ENCODE data around the gene TUSC1. TPM values are rescaled to one million over a fixed set of nuclear protein-coding genes. Genes with fewer than 3 reads are reported as not detected.
"Not testable (repeated sequence)": the region's sequence is repeated elsewhere in the genome, so short reads cannot be mapped to it uniquely, and the experiment has no call there.

TUSC1 gene
- total RNA-seq = not detected

GRCh38 chr9:25678147-25678666 is at the start of gene TUSC1:
TSS of gene TUSC1 (minus strand) at chr9:25678444. CDS start at chr9:25678312, 132 bp downstream.
- Mint-ChIP-seq H3K36me3 (peaks cover 4% of the 10 kb centered on the region), H3K27me3 (peaks cover 17% of the 10 kb centered on the region), H3K4me3 (no peak within 1 kb of the TSS), H3K4me1 (ENCODE audit: low read depth) (no peaks in the 10 kb centered on the region), H3K9me3 (peaks cover 3% of the 10 kb centered on the region), H3K27ac (no peak within 1 kb of the TSS)
- intact Hi-C loops (cut with micrococcal nuclease) = no loop called here
- no peak for DNase-seq
- CTCF ChIA-PET = no interaction called here
- POLR2A ChIA-PET = no interaction called here

GRCh38 chr9:25726871-25727410 is 48.7 kb upstream of the TUSC1 start:
- CTCF ChIA-PET = no interaction called here
- no peaks in the 10 kb centered on the region for H3K4me1 Mint-ChIP-seq (ENCODE audit: low read depth)
- POLR2A ChIA-PET = no interaction called here
- intact Hi-C loops (cut with micrococcal nuclease) = no loop called here
- DNase-seq = no peak
- no peaks in the 10 kb centered on the region for H3K27me3 Mint-ChIP-seq
- no peak overlapping the region for H3K4me3 Mint-ChIP-seq
- no peak overlapping the region for H3K27ac Mint-ChIP-seq
- peaks cover 11% of the 10 kb centered on the region for H3K9me3 Mint-ChIP-seq
- no peaks in the 10 kb centered on the region for H3K36me3 Mint-ChIP-seq

GRCh38 chr9:25724424-25724823 is 46.2 kb upstream of the TUSC1 start:
- Mint-ChIP-seq H3K27ac (no peak overlapping the region), H3K27me3 (no peaks in the 10 kb centered on the region), H3K9me3 (peaks cover 4% of the 10 kb centered on the region), H3K4me3 (no peak overlapping the region), H3K36me3 (no peaks in the 10 kb centered on the region), H3K4me1 (ENCODE audit: low read depth) (no peaks in the 10 kb centered on the region)
- CTCF ChIA-PET = no interaction called here
- intact Hi-C loops (cut with micrococcal nuclease) = no loop called here
- no peak for DNase-seq
- POLR2A ChIA-PET = no interaction called here

GRCh38 chr9:25716220-25716872 is 38.1 kb upstream of the TUSC1 start:
- no peak for DNase-seq
- CTCF ChIA-PET = no interaction called here

GRCh38 chr9:25709941-25710340 is 31.7 kb upstream of the TUSC1 start:
- ChIA-PET CTCF (no interaction called here), POLR2A (no interaction called here)
- no peak overlapping the region for H3K27ac Mint-ChIP-seq
- no peak for DNase-seq
- intact Hi-C loops (cut with micrococcal nuclease) = loop anchor here (10.0 kb wide), 1 partner anchor 65 kb away; no protein-coding TSS in a partner anchor
- H3K36me3 Mint-ChIP-seq = no peaks in the 10 kb centered on the region
- H3K9me3 Mint-ChIP-seq = peaks cover 4% of the 10 kb centered on the region
- no peaks in the 10 kb centered on the region for H3K27me3 Mint-ChIP-seq
- no peak overlapping the region for H3K4me3 Mint-ChIP-seq
- H3K4me1 Mint-ChIP-seq (ENCODE audit: low read depth) = no peaks in the 10 kb centered on the region

More at GRCh38 chr9:25716220-25716872, 38.1 kb upstream of the TUSC1 start:
- H3K36me3 Mint-ChIP-seq = no peaks in the 10 kb centered on the region
- no peak overlapping the region for H3K27ac Mint-ChIP-seq
- H3K9me3 Mint-ChIP-seq = peaks cover 12% of the 10 kb centered on the region
- H3K4me1 Mint-ChIP-seq (ENCODE audit: low read depth) = no peaks in the 10 kb centered on the region
- POLR2A ChIA-PET = no interaction called here
- H3K27me3 Mint-ChIP-seq = no peaks in the 10 kb centered on the region
- intact Hi-C loops (cut with micrococcal nuclease) = no loop called here
- H3K4me3 Mint-ChIP-seq = no peak overlapping the region

- Mint-ChIP-seq H3K27me3 (no peaks in the 10 kb centered on the region), H3K36me3 (no peaks in the 10 kb centered on the region), H3K9me3 (peaks cover 2% of the 10 kb centered on the region), H3K4me3 (no peak overlapping the region), H3K4me1 (ENCODE audit: low read depth) (no peaks in the 10 kb centered on the region), H3K27ac (no peak overlapping the region)
- POLR2A ChIA-PET = no interaction called here
- no peak for DNase-seq
- intact Hi-C loops (cut with micrococcal nuclease) = loop anchor here (10.0 kb wide), 1 partner anchor 60 kb away; no protein-coding TSS in a partner anchor
- CTCF ChIA-PET = no interaction called here
Observed at GRCh38 chr9:25704800-25705199, 26.6 kb upstream of the TUSC1 start.

- Mint-ChIP-seq H3K36me3 (no peaks in the 10 kb centered on the region), H3K27ac (no peak overlapping the region), H3K4me1 (ENCODE audit: low read depth) (no peaks in the 10 kb centered on the region), H3K9me3 (peaks cover 2% of the 10 kb centered on the region), H3K27me3 (no peaks in the 10 kb centered on the region), H3K4me3 (no peak overlapping the region)
- DNase-seq = no peak
- ChIA-PET POLR2A (no interaction called here), CTCF (no interaction called here)
- intact Hi-C loops (cut with micrococcal nuclease) = loop anchor here (10.0 kb wide), 1 partner anchor 59 kb away; no protein-coding TSS in a partner anchor
Observed at GRCh38 chr9:25703701-25704357, 25.6 kb upstream of the TUSC1 start.

- CTCF ChIA-PET = no interaction called here
- Mint-ChIP-seq H3K4me1 (ENCODE audit: low read depth) (no peaks in the 10 kb centered on the region), H3K27ac (no peak overlapping the region), H3K9me3 (peaks cover 2% of the 10 kb centered on the region), H3K27me3 (no peaks in the 10 kb centered on the region), H3K4me3 (no peak overlapping the region), H3K36me3 (no peaks in the 10 kb centered on the region)
- no peak for DNase-seq
- intact Hi-C loops (cut with micrococcal nuclease) = loop anchor here (10.0 kb wide), 1 partner anchor 58 kb away; no protein-coding TSS in a partner anchor
- POLR2A ChIA-PET = no interaction called here
Observed at GRCh38 chr9:25702536-25702935, 24.3 kb upstream of the TUSC1 start.

- CTCF ChIA-PET; POLR2A ChIA-PET; H3K27ac Mint-ChIP-seq; H3K36me3 Mint-ChIP-seq; H3K4me3 Mint-ChIP-seq; H3K4me1 Mint-ChIP-seq (ENCODE audit: low read depth); DNase-seq; H3K9me3 Mint-ChIP-seq; H3K27me3 Mint-ChIP-seq: not testable (repeated sequence)
- intact Hi-C loops (cut with micrococcal nuclease) = loop anchor here (10.0 kb wide), 1 partner anchor 56 kb away; no protein-coding TSS in a partner anchor
Observed at GRCh38 chr9:25700899-25701298, 22.7 kb upstream of the TUSC1 start.

- POLR2A ChIA-PET = no interaction called here
- intact Hi-C loops (cut with micrococcal nuclease) = loop anchor here (10.0 kb wide), 1 partner anchor 56 kb away; no protein-coding TSS in a partner anchor
- no peak overlapping the region for H3K4me3 Mint-ChIP-seq
- no peak overlapping the region for H3K27ac Mint-ChIP-seq
- H3K36me3 Mint-ChIP-seq = no peaks in the 10 kb centered on the region
- no peaks in the 10 kb centered on the region for H3K27me3 Mint-ChIP-seq
- H3K4me1 Mint-ChIP-seq (ENCODE audit: low read depth) = no peaks in the 10 kb centered on the region
- peaks cover 3% of the 10 kb centered on the region for H3K9me3 Mint-ChIP-seq
- no peak for DNase-seq
- CTCF ChIA-PET = no interaction called here
Observed at GRCh38 chr9:25700430-25700829, 22.2 kb upstream of the TUSC1 start.

- intact Hi-C loops (cut with micrococcal nuclease) = no loop called here
- CTCF ChIA-PET = no interaction called here
- Mint-ChIP-seq H3K27me3 (no peaks in the 10 kb centered on the region), H3K27ac (no peak overlapping the region), H3K4me1 (ENCODE audit: low read depth) (no peaks in the 10 kb centered on the region), H3K9me3 (peaks cover 16% of the 10 kb centered on the region), H3K36me3 (no peaks in the 10 kb centered on the region), H3K4me3 (no peak overlapping the region)
- POLR2A ChIA-PET = no interaction called here
- no peak for DNase-seq
Observed at GRCh38 chr9:25691786-25692185, 13.5 kb upstream of the TUSC1 start.

- Mint-ChIP-seq H3K27ac (no peak overlapping the region), H3K4me1 (ENCODE audit: low read depth) (no peaks in the 10 kb centered on the region), H3K4me3 (no peak overlapping the region), H3K36me3 (no peaks in the 10 kb centered on the region), H3K9me3 (peaks cover 6% of the 10 kb centered on the region), H3K27me3 (no peaks in the 10 kb centered on the region)
- intact Hi-C loops (cut with micrococcal nuclease) = no loop called here
- no peak for DNase-seq
- CTCF ChIA-PET = no interaction called here
- POLR2A ChIA-PET = no interaction called here
Observed at GRCh38 chr9:25684321-25684720, 6.1 kb upstream of the TUSC1 start.

- Mint-ChIP-seq H3K4me3 (no peak overlapping the region), H3K9me3 (peaks cover 6% of the 10 kb centered on the region), H3K27me3 (peaks cover 13% of the 10 kb centered on the region), H3K27ac (no peak overlapping the region), H3K4me1 (ENCODE audit: low read depth) (no peaks in the 10 kb centered on the region), H3K36me3 (peaks cover 4% of the 10 kb centered on the region)
- ChIA-PET POLR2A (no interaction called here), CTCF (no interaction called here)
- intact Hi-C loops (cut with micrococcal nuclease) = no loop called here
- no peak for DNase-seq
Observed at GRCh38 chr9:25681266-25681665, 3.0 kb upstream of the TUSC1 start.

Data from activated CD4-positive, alpha-beta memory T cell treated with anti-CD3 and anti-CD28 coated beads for 36 hours (primary cell).